WERI-Rb-1 (cell line): Measurements from ENCODE around the gene ADAMTS4.

Source experiments
- DNase-seq: peaks from one replicate; pipeline ENCODE4 v3.0.0-alpha.2; 2020
- H3K27ac ChIP-seq: fragments of 250-450 bp; sonication (Bioruptor Pico); 2 replicates; pipeline ENCODE4 v1.5.1; 2020; ENCODE audit warnings: mild to moderate bottlenecking, moderate library complexity
- H3K27me3 ChIP-seq: fragments of 250-450 bp; sonication (Bioruptor Pico); 2 replicates; pipeline ENCODE4 v1.5.1; 2021; ENCODE audit warnings: mild to moderate bottlenecking, low read depth, moderate library complexity; ENCODE audit not compliant: insufficient read depth, severe bottlenecking
- H3K36me3 ChIP-seq: fragments of 250-450 bp; sonication (Bioruptor Pico); 2 replicates; pipeline ENCODE4 v1.5.1; 2020; ENCODE audit warnings: mild to moderate bottlenecking, moderate library complexity
- H3K4me3 ChIP-seq: 2 replicates; pipeline ENCODE4 v1.5.1; 2011; ENCODE audit warnings: low read depth, mild to moderate bottlenecking, control low read depth, low read length
- H3K9me3 ChIP-seq: fragments of 250-450 bp; sonication (Bioruptor Pico); 2 replicates; pipeline ENCODE4 v1.5.1; 2021; ENCODE audit warnings: mild to moderate bottlenecking, moderate library complexity; ENCODE audit not compliant: severe bottlenecking
- TF ChIP-seq, protein P1 (sequence below): IDR thresholded peaks from 2 replicates; pipeline ENCODE4 v1.5.1; 2011; ENCODE audit warnings: low read depth, mild to moderate bottlenecking, control low read depth, inconsistent platforms, low read length

ADAMTS4 gene

DNA sequence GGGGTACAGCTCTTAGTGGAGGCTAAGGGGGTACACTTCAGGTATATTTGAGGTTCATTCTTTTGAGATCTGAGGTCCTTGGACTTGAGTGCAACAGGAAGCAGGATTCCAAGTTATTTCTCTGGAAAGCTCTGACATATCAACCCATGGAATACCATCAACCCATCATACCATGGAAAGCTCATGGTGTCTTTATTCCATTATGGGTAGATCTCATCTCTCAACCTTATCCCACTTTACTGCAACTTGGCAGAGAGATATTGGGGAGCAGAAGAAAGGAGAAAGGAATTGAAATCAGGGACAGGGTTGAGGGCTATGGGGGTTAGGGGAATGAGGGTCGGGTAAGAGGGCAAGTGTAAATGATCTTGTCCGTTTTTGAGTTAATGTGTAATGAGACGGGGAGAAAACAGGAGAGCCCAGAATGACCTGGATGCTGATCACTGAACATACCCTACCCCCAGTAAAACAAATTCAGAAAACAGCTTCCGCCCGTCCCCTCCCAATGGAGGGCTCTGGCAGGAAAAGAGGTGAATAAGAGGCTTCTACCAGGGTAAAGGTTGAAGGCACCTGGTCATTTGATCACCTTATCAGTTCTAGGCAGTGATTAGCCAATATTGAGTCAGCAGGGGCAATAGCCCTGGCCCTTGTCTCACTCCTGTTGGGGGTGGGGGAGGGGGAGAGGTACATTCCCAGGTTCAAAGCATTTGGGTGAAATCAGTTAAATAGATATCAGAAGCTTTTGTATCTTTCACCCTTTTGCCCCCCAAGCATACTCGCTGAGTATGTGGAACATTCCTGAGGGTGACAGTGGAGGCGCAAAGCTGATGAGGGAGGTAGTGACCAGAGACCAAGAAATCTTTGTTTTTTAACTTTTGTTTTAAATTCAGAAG lies 25.2 kb upstream of the ADAMTS4 start:
- Histone ChIP-seq H3K27me3 (no peaks in the 10 kb centered on the region), H3K4me3 (no peak overlapping the region), H3K9me3 (peaks cover 2% of the 10 kb centered on the region), H3K36me3 (peaks cover 12% of the 10 kb centered on the region; the same call in 1 of the 2 replicates), H3K27ac (no peak overlapping the region)
- TF ChIP-seq, protein P1, sequence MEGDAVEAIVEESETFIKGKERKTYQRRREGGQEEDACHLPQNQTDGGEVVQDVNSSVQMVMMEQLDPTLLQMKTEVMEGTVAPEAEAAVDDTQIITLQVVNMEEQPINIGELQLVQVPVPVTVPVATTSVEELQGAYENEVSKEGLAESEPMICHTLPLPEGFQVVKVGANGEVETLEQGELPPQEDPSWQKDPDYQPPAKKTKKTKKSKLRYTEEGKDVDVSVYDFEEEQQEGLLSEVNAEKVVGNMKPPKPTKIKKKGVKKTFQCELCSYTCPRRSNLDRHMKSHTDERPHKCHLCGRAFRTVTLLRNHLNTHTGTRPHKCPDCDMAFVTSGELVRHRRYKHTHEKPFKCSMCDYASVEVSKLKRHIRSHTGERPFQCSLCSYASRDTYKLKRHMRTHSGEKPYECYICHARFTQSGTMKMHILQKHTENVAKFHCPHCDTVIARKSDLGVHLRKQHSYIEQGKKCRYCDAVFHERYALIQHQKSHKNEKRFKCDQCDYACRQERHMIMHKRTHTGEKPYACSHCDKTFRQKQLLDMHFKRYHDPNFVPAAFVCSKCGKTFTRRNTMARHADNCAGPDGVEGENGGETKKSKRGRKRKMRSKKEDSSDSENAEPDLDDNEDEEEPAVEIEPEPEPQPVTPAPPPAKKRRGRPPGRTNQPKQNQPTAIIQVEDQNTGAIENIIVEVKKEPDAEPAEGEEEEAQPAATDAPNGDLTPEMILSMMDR = no peak
- no peak for DNase-seq

DNA sequence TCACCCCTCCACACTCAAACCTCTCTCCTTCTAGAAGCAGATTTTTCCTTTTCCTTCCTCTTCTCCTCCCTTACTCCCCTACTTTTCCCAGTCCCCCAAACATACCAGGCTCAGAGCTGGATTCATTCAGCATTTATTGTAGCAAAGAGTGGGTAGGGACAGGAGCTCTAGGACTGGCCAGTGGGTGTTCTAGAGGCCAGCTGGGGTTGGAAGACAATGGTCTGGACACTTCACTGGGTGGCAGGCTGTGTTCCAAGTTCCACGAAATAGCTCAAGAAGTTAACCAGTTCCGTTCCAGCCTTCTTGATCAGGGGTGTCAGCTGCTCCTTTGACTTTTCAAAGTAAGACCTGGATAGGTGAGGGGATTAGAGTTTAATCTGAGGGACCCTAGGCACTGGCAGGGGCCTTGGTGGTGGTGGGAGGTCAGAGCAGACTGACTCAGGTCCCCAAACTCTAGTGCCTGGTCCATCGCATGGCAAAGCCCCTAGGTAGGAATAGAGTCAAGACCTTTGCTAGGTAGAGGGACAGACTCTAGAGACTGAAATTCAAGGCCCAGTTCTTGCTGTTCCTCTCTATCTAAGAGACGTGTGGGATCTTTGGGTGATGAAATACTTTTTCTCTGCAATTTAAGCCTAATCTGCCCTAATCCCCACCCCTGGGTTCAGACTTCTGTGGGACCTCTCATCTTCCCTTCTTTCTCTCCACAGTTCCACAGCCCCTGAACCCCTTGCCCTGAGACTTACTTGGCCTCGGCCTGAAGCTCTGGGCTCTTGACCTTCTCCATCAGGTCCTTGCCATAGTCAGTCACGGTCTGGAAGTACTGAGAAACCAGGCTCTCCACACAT lies 23.5 kb upstream of the ADAMTS4 start:
- no peak for DNase-seq
- TF ChIP-seq, protein P1 = no peak

DNA sequence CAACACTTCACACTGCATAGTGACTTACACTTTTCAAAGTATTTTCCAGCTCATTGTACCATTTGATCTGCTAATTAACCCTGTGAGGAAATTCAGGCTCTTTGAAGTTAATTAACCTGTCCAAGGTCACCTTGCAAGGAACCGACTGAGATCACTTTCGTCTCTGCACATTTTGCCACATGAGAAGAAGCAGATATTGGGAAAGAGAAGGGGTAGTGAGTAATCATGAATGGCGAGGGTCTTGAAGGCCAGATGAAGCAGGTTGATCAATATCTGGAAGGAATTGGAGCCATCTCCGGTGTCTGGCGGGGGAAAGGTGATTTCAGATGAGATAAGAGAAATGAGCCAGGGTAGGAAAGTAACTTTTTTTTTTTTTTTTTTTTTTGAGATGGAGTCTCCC lies 21.1 kb upstream of the ADAMTS4 start:
- no peak for DNase-seq
- Histone ChIP-seq H3K27ac (no peak overlapping the region), H3K4me3 (no peak overlapping the region), H3K9me3 (peaks cover 2% of the 10 kb centered on the region), H3K27me3 (no peaks in the 10 kb centered on the region), H3K36me3 (peaks cover 3% of the 10 kb centered on the region; the same call in 1 of the 2 replicates)
- TF ChIP-seq, protein P1 = no peak

More for the DNA sequence above, 23.5 kb upstream of the ADAMTS4 start:
- Histone ChIP-seq H3K36me3 (no peaks in the 10 kb centered on the region), H3K4me3 (no peak overlapping the region), H3K9me3 (peaks cover 2% of the 10 kb centered on the region), H3K27me3 (no peaks in the 10 kb centered on the region), H3K27ac (no peak overlapping the region)

DNA sequence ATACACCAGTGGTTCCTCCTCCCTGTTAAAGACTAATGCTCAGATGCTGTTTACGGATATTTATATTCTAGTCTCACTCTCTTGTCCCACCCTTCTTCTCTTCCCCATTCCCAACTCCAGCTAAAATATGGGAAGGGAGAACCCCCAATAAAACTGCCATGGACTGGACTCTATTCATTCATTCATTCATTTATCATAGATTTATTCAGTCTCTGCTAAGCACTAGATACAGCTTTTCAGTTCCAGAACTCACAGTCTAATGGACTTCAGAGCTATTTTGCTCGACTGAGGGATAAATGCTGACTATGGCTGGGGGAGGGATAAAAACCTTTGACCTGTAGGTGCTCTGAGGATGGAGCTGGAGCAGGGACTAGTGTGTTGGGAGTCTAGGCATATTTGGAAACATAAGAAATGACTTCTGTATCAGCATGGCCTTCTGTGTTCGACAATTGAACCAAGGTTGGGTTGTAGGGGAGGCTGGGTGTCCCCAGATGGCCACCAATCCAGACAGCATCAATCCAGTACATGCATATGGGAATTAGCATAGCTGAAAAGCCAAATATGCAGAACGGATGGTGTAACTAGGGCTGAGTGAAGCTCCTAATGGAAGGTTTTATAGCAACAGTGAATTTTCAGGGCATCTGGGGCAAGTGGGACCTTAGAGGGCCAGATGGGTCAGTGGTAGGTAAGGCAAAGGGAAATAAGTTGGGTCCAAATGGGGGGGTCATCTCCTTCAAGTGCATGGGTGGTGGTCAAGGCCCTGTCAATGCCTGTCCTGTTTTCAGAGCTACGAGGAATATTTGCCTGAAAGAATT lies 20.4 kb upstream of the ADAMTS4 start:
- no peak overlapping the region for H3K4me3 ChIP-seq
- peaks cover 2% of the 10 kb centered on the region for H3K9me3 ChIP-seq
- TF ChIP-seq, protein P1 = no peak
- no peak overlapping the region for H3K27ac ChIP-seq
- no peak for DNase-seq
- H3K27me3 ChIP-seq = no peaks in the 10 kb centered on the region
- peaks cover 8% of the 10 kb centered on the region for H3K36me3 ChIP-seq

DNA sequence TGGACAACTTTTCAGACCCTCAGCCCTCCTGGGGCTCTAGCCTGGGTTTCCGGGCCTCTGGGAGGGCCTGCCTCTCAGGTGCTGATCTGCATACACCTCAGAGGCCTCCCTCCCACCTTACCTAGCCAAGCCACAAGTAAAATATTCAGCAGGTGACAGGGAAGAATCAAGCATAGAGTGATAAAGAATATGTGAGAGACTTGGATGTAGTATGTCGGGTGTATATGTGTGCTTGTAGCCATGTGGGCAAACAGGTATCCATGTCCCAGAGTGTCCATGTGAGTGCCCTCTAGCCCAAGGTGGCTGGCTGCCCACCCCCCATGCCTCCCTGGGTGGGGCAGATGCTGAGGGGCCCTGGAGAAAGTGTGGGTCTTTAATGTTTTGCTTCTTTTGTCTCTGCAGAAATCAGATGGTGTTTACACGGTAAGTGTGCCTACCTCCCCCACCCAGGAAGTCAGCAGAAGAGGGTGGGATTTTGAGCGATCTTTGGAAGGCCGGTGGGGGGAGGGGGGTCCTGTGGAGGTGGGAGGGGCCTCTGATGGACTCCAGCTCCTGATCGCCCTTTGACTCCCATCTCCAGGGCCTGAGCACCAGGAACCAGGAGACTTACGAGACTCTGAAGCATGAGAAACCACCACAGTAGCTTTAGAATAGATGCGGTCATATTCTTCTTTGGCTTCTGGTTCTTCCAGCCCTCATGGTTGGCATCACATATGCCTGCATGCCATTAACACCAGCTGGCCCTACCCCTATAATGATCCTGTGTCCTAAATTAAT lies 19.6 kb upstream of the ADAMTS4 start:
- Histone ChIP-seq H3K27ac (no peak overlapping the region), H3K4me3 (no peak overlapping the region), H3K9me3 (peaks cover 2% of the 10 kb centered on the region), H3K27me3 (no peaks in the 10 kb centered on the region), H3K36me3 (peaks cover 16% of the 10 kb centered on the region)
- no peak for DNase-seq
- TF ChIP-seq, protein P1 = no peak
